Measurements from ENCODE around the gene CTNNA2.

The CTNNA2 gene

GRCh38 chr2:79757526-79757925, 244.7 kb downstream of the CTNNA2 start:
- TF ChIP-seq TAF1 (IDR thresholded peaks at IDR 0.05; ENCODE audit: borderline replicate concordance, low read depth, low read length) (no peak), POLR2A (IDR thresholded peaks at IDR 0.05; ENCODE audit: low read depth, low read length) (no peak), POLR2AphosphoS5 (IDR thresholded peaks at IDR 0.05; ENCODE audit: low read depth, low read length) (no peak)
- FAIRE-seq (no peak), DNase-seq (ENCODE audit: insufficient read length) (no peak)

GRCh38 chr2:79758042-79758441, 245.2 kb downstream of the CTNNA2 start:
- FAIRE-seq (no peak), DNase-seq (ENCODE audit: insufficient read length) (no peak)
- TF ChIP-seq TAF1 (IDR thresholded peaks at IDR 0.05; ENCODE audit: borderline replicate concordance, low read depth, low read length) (no peak), POLR2AphosphoS5 (IDR thresholded peaks at IDR 0.05; ENCODE audit: low read depth, low read length) (no peak), POLR2A (IDR thresholded peaks at IDR 0.05; ENCODE audit: low read depth, low read length) (no peak)

- no peak for TF ChIP-seq POLR2A (IDR thresholded peaks at IDR 0.05; ENCODE audit: low read depth, low read length)
- TF ChIP-seq POLR2AphosphoS5 (IDR thresholded peaks at IDR 0.05; ENCODE audit: low read depth, low read length) = no peak
- TF ChIP-seq TAF1 (IDR thresholded peaks at IDR 0.05; ENCODE audit: borderline replicate concordance, low read depth, low read length) = no peak
- no peak for FAIRE-seq
- no peak for DNase-seq (ENCODE audit: insufficient read length)
Measured at GRCh38 chr2:79758749-79759282, 246.0 kb downstream of the CTNNA2 start.

- FAIRE-seq = no peak
- TF ChIP-seq POLR2AphosphoS5 (IDR thresholded peaks at IDR 0.05; ENCODE audit: low read depth, low read length) (no peak), TAF1 (IDR thresholded peaks at IDR 0.05; ENCODE audit: borderline replicate concordance, low read depth, low read length) (no peak), POLR2A (IDR thresholded peaks at IDR 0.05; ENCODE audit: low read depth, low read length) (no peak)
- DNase-seq (ENCODE audit: insufficient read length) = no peak
Measured at GRCh38 chr2:79770926-79771325, 258.1 kb downstream of the CTNNA2 start.

- FAIRE-seq = no peak
- no peak for DNase-seq (ENCODE audit: insufficient read length)
- no peak for TF ChIP-seq POLR2AphosphoS5 (IDR thresholded peaks at IDR 0.05; ENCODE audit: low read depth, low read length)
- no peak for TF ChIP-seq TAF1 (IDR thresholded peaks at IDR 0.05; ENCODE audit: borderline replicate concordance, low read depth, low read length)
- no peak for TF ChIP-seq POLR2A (IDR thresholded peaks at IDR 0.05; ENCODE audit: low read depth, low read length)
Measured at GRCh38 chr2:79771493-79771892, 258.6 kb downstream of the CTNNA2 start.

- DNase-seq (ENCODE audit: insufficient read length) (no peak), FAIRE-seq (no peak)
- TF ChIP-seq POLR2AphosphoS5 (IDR thresholded peaks at IDR 0.05; ENCODE audit: low read depth, low read length) (no peak), TAF1 (IDR thresholded peaks at IDR 0.05; ENCODE audit: borderline replicate concordance, low read depth, low read length) (no peak), POLR2A (IDR thresholded peaks at IDR 0.05; ENCODE audit: low read depth, low read length) (no peak)
Measured at GRCh38 chr2:79774016-79774415, 261.2 kb downstream of the CTNNA2 start.

- no peak for FAIRE-seq
- TF ChIP-seq POLR2AphosphoS5 (IDR thresholded peaks at IDR 0.05; ENCODE audit: low read depth, low read length) (no peak), TAF1 (IDR thresholded peaks at IDR 0.05; ENCODE audit: borderline replicate concordance, low read depth, low read length) (no peak)
- no peak for DNase-seq (ENCODE audit: insufficient read length)
Measured at GRCh38 chr2:79776461-79776860, 263.6 kb downstream of the CTNNA2 start.

- TF ChIP-seq TAF1 (IDR thresholded peaks at IDR 0.05; ENCODE audit: borderline replicate concordance, low read depth, low read length) = no peak
- no peak for TF ChIP-seq POLR2AphosphoS5 (IDR thresholded peaks at IDR 0.05; ENCODE audit: low read depth, low read length)
- no peak for TF ChIP-seq POLR2A (IDR thresholded peaks at IDR 0.05; ENCODE audit: low read depth, low read length)
- FAIRE-seq (no peak), DNase-seq (ENCODE audit: insufficient read length) (no peak)
Measured at GRCh38 chr2:79780781-79781180, 267.9 kb downstream of the CTNNA2 start.

GRCh38 chr2:79782576-79783452, 270.0 kb downstream of the CTNNA2 start:
- FAIRE-seq = no peak
- no peak for DNase-seq (ENCODE audit: insufficient read length)
- no peak for TF ChIP-seq POLR2AphosphoS5 (IDR thresholded peaks at IDR 0.05; ENCODE audit: low read depth, low read length)
- TF ChIP-seq POLR2A (IDR thresholded peaks at IDR 0.05; ENCODE audit: low read depth, low read length) = no peak
- no peak for TF ChIP-seq TAF1 (IDR thresholded peaks at IDR 0.05; ENCODE audit: borderline replicate concordance, low read depth, low read length)

GRCh38 chr2:79788952-79789651, 276.3 kb downstream of the CTNNA2 start:
- no peak for FAIRE-seq
- no peak for TF ChIP-seq TAF1 (IDR thresholded peaks at IDR 0.05; ENCODE audit: borderline replicate concordance, low read depth, low read length)
- TF ChIP-seq POLR2AphosphoS5 (IDR thresholded peaks at IDR 0.05; ENCODE audit: low read depth, low read length) = no peak
- no peak for TF ChIP-seq POLR2A (IDR thresholded peaks at IDR 0.05; ENCODE audit: low read depth, low read length)
- no peak for DNase-seq (ENCODE audit: insufficient read length)

GRCh38 chr2:79789811-79790210, 277.0 kb downstream of the CTNNA2 start:
- FAIRE-seq (no peak), DNase-seq (ENCODE audit: insufficient read length) (no peak)
- TF ChIP-seq POLR2A (IDR thresholded peaks at IDR 0.05; ENCODE audit: low read depth, low read length) = no peak
- TF ChIP-seq TAF1 (IDR thresholded peaks at IDR 0.05; ENCODE audit: borderline replicate concordance, low read depth, low read length) = no peak
- no peak for TF ChIP-seq POLR2AphosphoS5 (IDR thresholded peaks at IDR 0.05; ENCODE audit: low read depth, low read length)
